Measurements from ENCODE around the gene MGAT4B. TPM values are rescaled to one million over a fixed set of nuclear protein-coding genes. Genes with fewer than 3 reads are reported as not detected.

MGAT4B gene
- total RNA-seq, 1 donor from 2014 or later: 185 TPM

GRCh38 chr5:179827680-179828079, 21.0 kb upstream of the MGAT4B start:
- no peak for DNase-seq (ENCODE audit: low read depth, low spot score)

- DNase-seq (ENCODE audit: low read depth, low spot score): no peak
Measured at GRCh38 chr5:179825655-179826182, 19.1 kb upstream of the MGAT4B start.

- DNase-seq (ENCODE audit: low read depth, low spot score): no peak
Measured at GRCh38 chr5:179824745-179825112, 18.1 kb upstream of the MGAT4B start.

- no peak for DNase-seq (ENCODE audit: low read depth, low spot score)
Measured at GRCh38 chr5:179823937-179824744, 17.5 kb upstream of the MGAT4B start.

GRCh38 chr5:179822444-179822990, 15.9 kb upstream of the MGAT4B start:
- DNase-seq (ENCODE audit: low read depth, low spot score): no peak

- DNase-seq (ENCODE audit: low read depth, low spot score): no peak
Measured at GRCh38 chr5:179822059-179822432, 15.4 kb upstream of the MGAT4B start.

- peak; percentile 84 for DNase-seq (ENCODE audit: low read depth, low spot score)
Measured at GRCh38 chr5:179821298-179822058, 14.8 kb upstream of the MGAT4B start.

GRCh38 chr5:179820483-179821297, 14.0 kb upstream of the MGAT4B start, which contains the start of gene SQSTM1:
TSS of gene SQSTM1 (plus strand) at chr5:179820905. CDS start at chr5:179820937, 32 bp downstream.
- DNase-seq (ENCODE audit: low read depth, low spot score): peak; percentile 37

- no peak for DNase-seq (ENCODE audit: low read depth, low spot score)
Measured at GRCh38 chr5:179820127-179820482, 13.4 kb upstream of the MGAT4B start.

- peak; percentile 56 for DNase-seq (ENCODE audit: low read depth, low spot score)
Measured at GRCh38 chr5:179819296-179820126, 12.8 kb upstream of the MGAT4B start.

- DNase-seq (ENCODE audit: low read depth, low spot score): peak; percentile 87
Measured at GRCh38 chr5:179818746-179819295, 12.2 kb upstream of the MGAT4B start.

- DNase-seq (ENCODE audit: low read depth, low spot score): no peak
Measured at GRCh38 chr5:179817890-179818745, 11.5 kb upstream of the MGAT4B start.

GRCh38 chr5:179817470-179817840, 10.8 kb upstream of the MGAT4B start:
- no peak for DNase-seq (ENCODE audit: low read depth, low spot score)

GRCh38 chr5:179816796-179817469, 10.3 kb upstream of the MGAT4B start:
- no peak for DNase-seq (ENCODE audit: low read depth, low spot score)

GRCh38 chr5:179816401-179816795, 9.7 kb upstream of the MGAT4B start:
- DNase-seq (ENCODE audit: low read depth, low spot score): no peak

GRCh38 chr5:179815491-179816249, 9.0 kb upstream of the MGAT4B start:
- no peak for DNase-seq (ENCODE audit: low read depth, low spot score)

- DNase-seq (ENCODE audit: low read depth, low spot score): no peak
Measured at GRCh38 chr5:179814090-179814489, 7.4 kb upstream of the MGAT4B start.

Data from pulmonary artery endothelial cell (primary cell).